AG09309 (cell line): ENCODE measurements around the gene SERPING1.

ENCODE experiments used
- DNase-seq: peaks from one replicate; pipeline ENCODE4 v3.0.0-alpha.2; 2010; ENCODE audit warnings: low read depth
- H3K4me3 ChIP-seq: 2 replicates; pipeline ENCODE4 v1.5.1; 2011; ENCODE audit warnings: mild to moderate bottlenecking, low read depth, low read length, moderate library complexity; ENCODE audit not compliant: control insufficient read depth
- TF ChIP-seq, protein P1 (sequence below): IDR thresholded peaks from 2 replicates; pipeline ENCODE4 v1.5.1; 2011; ENCODE audit warnings: mild to moderate bottlenecking, low read depth, low read length, inconsistent platforms; ENCODE audit not compliant: insufficient read depth, control insufficient read depth; ENCODE audit errors: missing control alignments

The SERPING1 gene

DNA sequence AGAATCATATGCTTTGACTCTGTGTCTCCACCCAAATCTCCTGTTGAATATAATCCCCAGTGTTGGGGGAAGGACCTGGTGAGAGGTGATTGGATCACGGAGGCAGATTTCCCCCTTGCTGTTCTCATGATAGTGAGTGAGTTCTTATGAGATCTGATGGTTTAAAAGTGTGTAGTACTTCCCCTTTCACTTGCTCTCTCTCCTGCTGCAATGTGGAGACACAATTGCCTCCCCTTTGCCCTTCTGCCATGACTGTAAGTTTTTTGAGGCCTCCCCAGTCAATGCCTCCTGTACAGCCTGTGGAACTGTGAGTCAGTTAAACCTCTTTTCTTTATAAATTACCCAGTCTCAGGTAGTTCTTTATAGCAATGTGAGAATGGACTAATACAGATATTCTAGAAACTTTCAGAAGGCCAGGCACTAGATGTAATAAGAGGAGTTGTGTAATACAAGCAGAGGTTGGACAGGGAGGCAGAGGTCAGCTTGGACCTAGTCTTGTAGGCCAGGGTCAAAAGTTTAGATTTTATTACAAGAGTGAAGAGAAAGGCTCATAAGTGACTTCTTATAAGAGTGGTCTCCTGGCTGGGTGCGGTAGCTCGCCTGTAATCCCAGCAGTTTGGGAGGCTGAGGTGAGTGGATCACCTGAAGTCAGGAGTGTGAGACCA is 9.3 kb upstream of the SERPING1 start:
- TF ChIP-seq, protein P1, sequence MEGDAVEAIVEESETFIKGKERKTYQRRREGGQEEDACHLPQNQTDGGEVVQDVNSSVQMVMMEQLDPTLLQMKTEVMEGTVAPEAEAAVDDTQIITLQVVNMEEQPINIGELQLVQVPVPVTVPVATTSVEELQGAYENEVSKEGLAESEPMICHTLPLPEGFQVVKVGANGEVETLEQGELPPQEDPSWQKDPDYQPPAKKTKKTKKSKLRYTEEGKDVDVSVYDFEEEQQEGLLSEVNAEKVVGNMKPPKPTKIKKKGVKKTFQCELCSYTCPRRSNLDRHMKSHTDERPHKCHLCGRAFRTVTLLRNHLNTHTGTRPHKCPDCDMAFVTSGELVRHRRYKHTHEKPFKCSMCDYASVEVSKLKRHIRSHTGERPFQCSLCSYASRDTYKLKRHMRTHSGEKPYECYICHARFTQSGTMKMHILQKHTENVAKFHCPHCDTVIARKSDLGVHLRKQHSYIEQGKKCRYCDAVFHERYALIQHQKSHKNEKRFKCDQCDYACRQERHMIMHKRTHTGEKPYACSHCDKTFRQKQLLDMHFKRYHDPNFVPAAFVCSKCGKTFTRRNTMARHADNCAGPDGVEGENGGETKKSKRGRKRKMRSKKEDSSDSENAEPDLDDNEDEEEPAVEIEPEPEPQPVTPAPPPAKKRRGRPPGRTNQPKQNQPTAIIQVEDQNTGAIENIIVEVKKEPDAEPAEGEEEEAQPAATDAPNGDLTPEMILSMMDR, result no peak
- DNase-seq, result no peak
- H3K4me3 ChIP-seq, result no peak overlapping the region

DNA sequence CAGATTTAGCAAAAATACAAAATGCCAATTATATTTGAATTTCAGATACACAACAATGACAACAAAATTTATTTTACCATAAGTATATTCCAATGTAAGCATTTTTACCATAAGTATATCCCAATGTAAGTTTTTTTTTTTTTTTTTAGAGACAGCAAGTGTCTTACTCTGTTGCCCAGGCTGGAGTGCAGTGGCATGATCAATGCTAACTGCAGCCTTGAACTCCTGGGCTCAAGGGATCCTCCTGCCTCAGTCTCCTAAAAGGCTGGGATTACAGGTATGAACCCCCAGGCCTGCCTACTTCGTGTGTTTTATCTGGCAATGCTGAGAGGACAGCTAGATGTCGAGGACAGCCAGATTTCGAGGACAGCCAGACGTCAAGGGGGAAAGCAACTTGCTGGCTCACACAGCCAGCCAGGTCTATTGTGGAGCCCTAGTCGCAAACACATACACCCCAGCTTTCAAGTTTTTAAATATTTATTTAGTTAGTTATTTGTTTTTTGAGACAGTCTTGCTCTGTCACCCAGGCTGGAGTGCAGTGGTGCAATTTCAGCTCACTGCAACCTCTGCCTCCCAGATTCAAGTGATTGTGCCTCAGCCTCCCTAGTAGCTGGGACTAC is 1.1 kb upstream of the SERPING1 start:
- no peak overlapping the region for H3K4me3 ChIP-seq
- no peak for DNase-seq
- TF ChIP-seq, protein P1, result no peak

GRCh38 chr11:57597916-57598830 is 688 bp downstream of the SERPING1 start:
- no peak for DNase-seq
- H3K4me3 ChIP-seq, result peak overlapping the region; percentile 47

GRCh38 chr11:57598831-57599155 is 1.3 kb downstream of the SERPING1 start:
- DNase-seq, result no peak
- TF ChIP-seq, protein P1, result no peak
- no peak overlapping the region for H3K4me3 ChIP-seq

More at GRCh38 chr11:57597916-57598830, 688 bp downstream of the SERPING1 start:
- TF ChIP-seq, protein P1, result no peak

GRCh38 chr11:57599381-57599780 is 1.9 kb downstream of the SERPING1 start:
- no peak for DNase-seq
- H3K4me3 ChIP-seq, result no peak overlapping the region
- TF ChIP-seq, protein P1, result no peak

DNA sequence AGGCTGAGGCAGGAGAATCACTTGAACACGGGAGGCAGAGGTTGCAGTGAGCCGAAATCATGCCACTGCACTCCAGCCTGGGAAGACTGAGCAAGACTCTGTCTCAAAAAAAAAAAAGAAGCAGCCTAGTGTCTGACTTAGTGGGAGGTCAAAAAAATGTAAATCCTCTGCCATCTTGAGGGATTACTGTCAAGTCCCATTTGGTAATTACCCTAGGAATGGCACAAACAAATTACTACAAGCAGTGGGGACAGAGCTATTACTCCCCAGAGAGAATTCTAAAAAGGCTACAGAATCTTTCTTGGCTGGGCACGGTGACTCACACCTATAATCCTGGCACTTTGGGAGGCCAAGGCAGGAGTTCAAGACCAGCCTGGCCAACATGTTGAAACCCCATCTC is 3.8 kb downstream of the SERPING1 start:
- H3K4me3 ChIP-seq, result no peak overlapping the region
- TF ChIP-seq, protein P1, result no peak
- no peak for DNase-seq
